Measurements from ENCODE around the gene LAMC3.

The LAMC3 gene

DNA sequence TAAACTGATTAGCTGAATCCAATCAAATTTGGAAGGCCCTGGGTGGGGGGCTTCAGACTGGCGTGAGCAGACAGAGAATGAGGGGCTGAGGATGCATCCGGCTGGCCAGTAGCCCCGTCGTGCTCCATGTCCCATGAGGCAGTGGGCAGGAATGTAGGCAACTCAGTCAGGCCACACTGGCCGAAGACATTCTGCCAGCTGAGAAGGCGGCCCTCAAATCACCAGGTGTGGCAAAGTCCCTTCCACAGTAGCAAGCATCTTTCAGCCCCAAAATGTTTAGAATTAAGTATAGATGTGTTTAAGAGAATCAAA lies 25.7 kb upstream of the LAMC3 start:
- no peak overlapping the region for H3K4me3 Mint-ChIP-seq

DNA sequence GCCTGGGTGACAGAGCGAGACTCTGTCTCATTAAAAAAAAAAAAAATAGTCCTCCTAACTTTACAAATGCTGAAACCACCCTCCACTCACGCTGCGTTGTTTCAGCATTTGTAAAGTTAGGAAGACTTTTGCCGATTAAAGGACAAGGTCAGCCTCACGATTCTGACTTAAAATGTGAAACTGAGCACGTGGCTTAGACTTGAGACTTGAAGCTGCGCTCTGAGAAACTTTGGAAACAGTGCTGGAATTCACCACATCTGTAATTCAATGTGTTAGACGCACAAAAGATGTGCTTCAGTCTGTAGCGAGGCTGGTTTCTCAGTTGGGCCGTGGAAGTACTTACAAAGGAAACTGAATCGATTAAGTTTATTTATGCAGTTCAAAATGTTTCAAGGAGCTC lies 25.0 kb upstream of the LAMC3 start:
- Mint-ChIP-seq H3K4me3 (no peak overlapping the region), H3K27me3 (peaks cover 20 to 57% of the 10 kb centered on the region in 2 donors), H3K36me3 (ENCODE audit: insufficient read depth) (peaks cover 5% of the 10 kb centered on the region), H3K27ac (no peak overlapping the region), H3K9me3 (no peaks in the 10 kb centered on the region), H3K4me1 (ENCODE audit: low read depth in 2 of 2) (no peaks in the 10 kb centered on the region)
- DNase-seq (no peak), ATAC-seq (replicated peaks) (no peak)

More for the DNA sequence above, 25.7 kb upstream of the LAMC3 start:
- Mint-ChIP-seq H3K27ac (no peak overlapping the region), H3K4me1 (ENCODE audit: low read depth in 2 of 2) (no peaks in the 10 kb centered on the region), H3K27me3 (peaks cover 20 to 57% of the 10 kb centered on the region in 2 donors), H3K36me3 (ENCODE audit: insufficient read depth) (peaks cover 5% of the 10 kb centered on the region), H3K9me3 (no peaks in the 10 kb centered on the region)
- no peak for DNase-seq
- no peak for ATAC-seq (replicated peaks)

DNA sequence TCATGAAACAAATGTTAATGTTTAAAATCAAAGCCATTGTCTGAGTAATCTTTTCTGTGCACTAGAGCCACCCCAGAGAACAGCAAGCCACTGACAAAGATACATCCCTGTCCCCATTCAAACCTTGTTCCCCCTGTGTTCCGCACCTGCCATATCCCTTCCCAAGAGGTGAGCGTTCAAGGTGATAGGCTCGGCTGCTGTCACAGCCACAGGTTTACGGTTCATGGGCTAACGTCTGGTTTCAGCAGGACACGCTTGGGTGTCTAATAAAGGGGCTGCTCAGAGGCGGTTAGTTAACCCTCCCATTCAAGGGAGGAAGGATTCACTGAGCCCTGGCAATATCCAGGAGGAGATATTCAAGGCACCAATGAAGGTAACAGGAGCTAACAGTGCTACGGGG lies 24.5 kb upstream of the LAMC3 start:
- no peak overlapping the region for H3K27ac Mint-ChIP-seq
- no peaks in the 10 kb centered on the region for H3K9me3 Mint-ChIP-seq
- DNase-seq = no peak
- no peaks in the 10 kb centered on the region for H3K4me1 Mint-ChIP-seq (ENCODE audit: low read depth in 2 of 2)
- peaks cover 20 to 56% of the 10 kb centered on the region in 2 donors for H3K27me3 Mint-ChIP-seq
- no peak for ATAC-seq (replicated peaks)
- H3K4me3 Mint-ChIP-seq = no peak overlapping the region
- peaks cover 5% of the 10 kb centered on the region for H3K36me3 Mint-ChIP-seq (ENCODE audit: insufficient read depth)

DNA sequence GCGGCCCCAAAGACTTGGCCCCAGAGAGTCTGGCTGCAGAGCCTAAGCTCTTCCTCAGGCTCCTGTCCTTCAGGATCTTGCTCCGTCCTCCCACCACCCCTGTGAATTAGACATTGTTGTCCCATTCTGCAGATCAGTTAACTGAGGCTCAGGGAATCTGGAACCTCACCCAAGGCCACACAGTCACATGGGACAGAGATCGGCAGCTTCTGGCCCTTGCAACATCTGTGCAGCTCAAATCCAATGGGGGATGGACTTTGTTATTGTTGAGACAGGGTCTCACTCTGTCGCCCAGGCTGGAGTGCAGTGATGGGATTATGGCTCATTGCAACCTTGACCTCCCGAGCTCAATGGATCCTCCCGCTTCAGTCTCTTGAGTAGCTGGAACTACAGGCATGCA lies 23.9 kb upstream of the LAMC3 start:
- DNase-seq = no peak
- H3K36me3 Mint-ChIP-seq (ENCODE audit: insufficient read depth) = peaks cover 5% of the 10 kb centered on the region
- H3K27me3 Mint-ChIP-seq = peaks cover 19 to 52% of the 10 kb centered on the region in 2 donors
- no peak overlapping the region for H3K27ac Mint-ChIP-seq
- ATAC-seq (replicated peaks) = no peak
- H3K4me3 Mint-ChIP-seq = no peak overlapping the region
- no peaks in the 10 kb centered on the region for H3K4me1 Mint-ChIP-seq (ENCODE audit: low read depth in 2 of 2)
- H3K9me3 Mint-ChIP-seq = no peaks in the 10 kb centered on the region

DNA sequence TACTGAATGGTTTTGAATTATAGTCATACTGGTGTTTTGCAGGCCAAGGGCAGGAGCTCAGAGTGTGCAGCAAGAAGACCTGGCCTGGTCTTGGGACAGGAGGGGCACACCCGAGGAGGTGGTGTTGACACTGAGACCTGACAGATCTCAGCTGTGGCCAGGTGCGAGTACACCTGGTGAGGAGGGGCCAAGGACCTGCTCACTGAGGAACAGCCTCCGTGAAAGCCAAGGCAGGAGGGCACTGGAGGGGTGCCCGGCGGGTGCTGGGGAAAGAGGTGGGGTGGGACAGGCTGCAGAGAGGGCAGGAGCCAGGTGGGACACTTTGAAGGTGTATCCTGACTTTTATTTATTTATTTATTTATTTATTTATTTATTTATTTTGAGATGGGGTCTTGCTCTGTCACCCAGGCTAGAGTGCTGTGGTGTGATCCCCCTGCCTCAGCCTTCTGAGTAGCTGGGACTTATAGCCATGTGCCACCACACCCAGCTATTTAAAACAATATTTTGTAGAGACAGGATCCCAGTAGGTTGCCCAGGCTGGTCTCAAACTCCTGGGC lies 23.3 kb upstream of the LAMC3 start:
- Mint-ChIP-seq H3K4me3 (no peak overlapping the region), H3K4me1 (ENCODE audit: low read depth in 2 of 2) (no peaks in the 10 kb centered on the region), H3K36me3 (ENCODE audit: insufficient read depth) (peaks cover 5% of the 10 kb centered on the region), H3K27ac (no peak overlapping the region), H3K27me3 (peaks cover 17 to 52% of the 10 kb centered on the region in 2 donors), H3K9me3 (no peaks in the 10 kb centered on the region)
- ATAC-seq (replicated peaks) (no peak), DNase-seq (no peak)

DNA sequence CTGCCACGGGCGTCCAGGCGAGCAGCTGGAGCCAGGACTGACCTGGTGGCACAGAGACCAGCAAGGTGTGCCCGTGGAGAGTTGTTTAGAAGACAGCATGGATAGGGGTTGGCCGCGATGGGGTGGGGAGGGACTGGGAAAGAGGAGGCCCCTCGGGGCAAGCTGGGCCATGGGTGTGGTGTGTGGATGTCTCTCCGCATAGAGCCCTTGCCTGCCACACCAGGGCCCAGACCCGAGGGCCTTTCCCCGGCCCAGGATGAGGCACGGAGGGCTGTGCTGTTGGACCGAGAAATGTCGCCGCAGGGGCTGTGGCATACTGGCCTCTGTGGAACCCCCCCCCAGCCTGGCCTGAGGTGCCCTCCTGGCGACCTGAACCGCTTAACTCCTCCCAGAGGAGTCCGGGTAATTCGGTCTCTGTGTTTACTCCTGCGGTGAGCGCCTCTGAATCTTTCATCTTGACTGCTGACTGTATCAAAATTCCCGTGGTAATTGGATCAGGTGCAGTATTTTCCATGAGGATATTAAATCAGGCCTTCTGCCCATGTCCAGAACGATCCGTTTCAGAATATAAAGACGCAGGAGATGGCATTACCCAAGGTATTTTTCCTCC lies 22.5 kb upstream of the LAMC3 start:
- ATAC-seq (replicated peaks) (no peak), DNase-seq (no peak)
- H3K9me3 Mint-ChIP-seq = no peaks in the 10 kb centered on the region
- no peak overlapping the region for H3K27ac Mint-ChIP-seq
- no peak overlapping the region for H3K4me3 Mint-ChIP-seq
- no peaks in the 10 kb centered on the region for H3K4me1 Mint-ChIP-seq (ENCODE audit: low read depth in 2 of 2)
- peaks cover 5% of the 10 kb centered on the region for H3K36me3 Mint-ChIP-seq (ENCODE audit: insufficient read depth)
- H3K27me3 Mint-ChIP-seq = peaks cover 16 to 56% of the 10 kb centered on the region in 2 donors

DNA sequence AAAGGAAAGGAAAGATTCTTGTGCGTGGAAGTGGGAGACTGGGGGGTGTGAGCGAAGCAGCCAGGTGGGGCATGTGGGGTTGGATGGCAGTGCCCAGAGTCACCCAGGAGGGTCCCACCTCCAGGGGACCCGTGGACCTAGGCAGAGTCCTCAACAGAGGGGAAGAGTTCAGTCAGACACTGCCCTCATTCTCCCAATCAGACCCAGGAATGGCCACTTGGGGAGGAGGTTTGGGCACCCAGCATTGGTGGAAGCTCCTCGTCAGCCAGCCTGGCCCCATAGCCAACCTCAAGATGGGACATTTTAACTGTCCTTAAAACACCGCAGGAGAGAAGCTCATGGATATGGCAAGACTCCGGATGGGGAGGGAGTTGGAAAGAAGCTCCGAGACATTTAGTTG lies 21.9 kb upstream of the LAMC3 start:
- Mint-ChIP-seq H3K27ac (no peak overlapping the region), H3K27me3 (peaks cover 16 to 59% of the 10 kb centered on the region in 2 donors), H3K9me3 (no peaks in the 10 kb centered on the region), H3K4me3 (no peak overlapping the region), H3K36me3 (ENCODE audit: insufficient read depth) (peaks cover 5% of the 10 kb centered on the region), H3K4me1 (ENCODE audit: low read depth in 2 of 2) (no peaks in the 10 kb centered on the region)
- no peak for ATAC-seq (replicated peaks)
- DNase-seq = no peak

DNA sequence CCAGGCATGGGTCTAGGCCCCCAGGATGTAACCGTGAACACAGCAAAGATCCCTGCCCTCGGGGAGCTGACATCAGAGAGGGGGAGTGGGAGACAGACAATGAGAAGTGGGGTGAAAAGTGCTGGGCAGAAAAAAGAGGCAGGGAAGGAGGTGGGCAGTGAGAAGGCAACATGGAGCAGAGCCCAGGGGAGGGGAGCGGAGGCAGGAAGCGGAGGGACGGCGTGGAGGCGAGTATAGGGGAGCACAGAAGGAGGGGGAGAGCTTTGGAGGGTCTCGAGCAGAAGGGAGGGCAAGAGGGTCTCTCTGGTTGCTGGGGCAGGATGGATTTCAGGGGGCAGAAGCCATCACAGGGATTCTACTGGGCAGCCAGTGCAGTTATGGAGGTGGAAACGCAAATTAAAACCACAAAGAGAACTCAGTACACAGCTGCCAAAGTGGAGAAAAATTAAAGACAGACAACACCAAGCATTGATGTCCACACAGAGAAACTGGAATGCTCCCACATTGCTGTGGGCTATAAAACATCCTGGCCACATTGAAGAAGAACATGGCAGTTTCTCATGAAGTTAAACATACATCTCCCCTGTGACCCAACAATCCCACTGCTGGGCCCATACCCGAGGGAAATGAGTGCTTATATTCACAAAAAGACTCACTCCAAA lies 21.1 kb upstream of the LAMC3 start:
- DNase-seq = no peak
- Mint-ChIP-seq H3K27ac (no peak overlapping the region), H3K9me3 (no peaks in the 10 kb centered on the region), H3K4me1 (ENCODE audit: low read depth in 2 of 2) (no peaks in the 10 kb centered on the region), H3K36me3 (ENCODE audit: insufficient read depth) (peaks cover 5% of the 10 kb centered on the region), H3K4me3 (no peak overlapping the region), H3K27me3 (peaks cover 16 to 58% of the 10 kb centered on the region in 2 donors)
- ATAC-seq (replicated peaks) = no peak

DNA sequence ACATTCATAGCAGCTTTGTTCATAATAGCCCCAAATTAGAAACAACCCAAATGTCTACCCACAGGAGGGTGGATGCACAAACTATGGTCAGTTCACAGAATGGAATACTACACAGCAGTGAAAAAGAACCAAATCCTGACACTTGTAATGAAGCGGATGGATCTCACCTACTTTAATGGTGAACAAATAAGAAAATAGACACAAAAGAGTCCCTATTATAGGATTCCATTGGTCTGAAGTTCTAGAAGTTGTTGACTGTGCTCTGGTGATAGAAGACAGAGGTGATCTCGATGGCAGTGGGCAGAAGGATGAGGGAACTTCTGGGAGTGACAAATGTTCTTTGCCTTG lies 20.6 kb upstream of the LAMC3 start:
- ATAC-seq (replicated peaks) (no peak), DNase-seq (no peak)
- Mint-ChIP-seq H3K27ac (no peak overlapping the region), H3K9me3 (no peaks in the 10 kb centered on the region), H3K4me3 (no peak overlapping the region), H3K4me1 (ENCODE audit: low read depth in 2 of 2) (no peaks in the 10 kb centered on the region), H3K27me3 (peaks cover 16 to 54% of the 10 kb centered on the region in 2 donors), H3K36me3 (ENCODE audit: insufficient read depth) (peaks cover 5% of the 10 kb centered on the region)

DNA sequence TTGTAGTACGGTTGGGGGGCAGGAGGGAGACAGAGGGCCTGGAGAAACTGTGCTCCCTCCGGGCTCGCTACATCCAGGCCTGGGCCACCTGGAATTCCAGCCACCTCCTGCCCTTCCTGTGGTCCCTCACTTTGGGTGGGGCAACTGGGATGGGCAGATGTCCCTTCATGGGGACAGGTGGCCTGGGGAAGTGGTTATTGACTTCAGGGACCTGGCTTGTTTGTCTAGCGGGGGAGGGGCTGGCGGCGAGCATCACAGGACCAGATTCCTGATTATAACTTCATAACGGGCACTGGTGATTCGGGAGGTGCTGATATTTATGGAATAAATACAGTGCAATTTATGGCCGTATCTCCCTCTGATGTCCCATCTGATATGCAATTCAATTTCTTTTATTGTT lies 20.1 kb upstream of the LAMC3 start:
- H3K4me1 Mint-ChIP-seq (ENCODE audit: low read depth in 2 of 2) = no peaks in the 10 kb centered on the region
- H3K36me3 Mint-ChIP-seq (ENCODE audit: insufficient read depth) = peaks cover 5% of the 10 kb centered on the region
- DNase-seq = no peak
- H3K9me3 Mint-ChIP-seq = no peaks in the 10 kb centered on the region
- ATAC-seq (replicated peaks) = no peak
- H3K27ac Mint-ChIP-seq = no peak overlapping the region
- H3K27me3 Mint-ChIP-seq = peaks cover 16 to 57% of the 10 kb centered on the region in 2 donors
- no peak overlapping the region for H3K4me3 Mint-ChIP-seq

DNA sequence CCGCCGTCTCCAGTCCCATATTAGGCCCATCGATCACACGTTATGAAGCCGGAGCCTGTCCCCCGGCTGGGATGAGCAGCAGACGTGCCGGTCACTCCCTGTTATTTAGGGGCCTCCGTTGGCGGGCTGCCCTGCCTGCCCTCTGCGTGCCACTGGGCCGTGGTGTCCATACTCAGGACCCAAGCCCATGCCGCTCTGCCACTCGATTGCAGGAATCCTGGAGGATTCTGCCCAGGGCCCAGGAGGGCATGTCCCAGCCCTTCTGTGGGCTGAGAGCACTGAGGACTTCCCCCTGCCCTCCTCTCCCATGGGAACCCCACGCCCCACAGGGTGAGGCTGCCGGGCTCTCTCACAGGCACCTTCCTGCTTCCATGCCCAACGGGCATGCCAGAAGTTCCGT lies 19.6 kb upstream of the LAMC3 start:
- ATAC-seq (replicated peaks) (no peak), DNase-seq (no peak)
- no peaks in the 10 kb centered on the region for H3K9me3 Mint-ChIP-seq
- no peak overlapping the region for H3K27ac Mint-ChIP-seq
- H3K4me1 Mint-ChIP-seq (ENCODE audit: low read depth in 2 of 2) = no peaks in the 10 kb centered on the region
- peaks cover 5% of the 10 kb centered on the region for H3K36me3 Mint-ChIP-seq (ENCODE audit: insufficient read depth)
- H3K4me3 Mint-ChIP-seq = no peak overlapping the region
- peaks cover 13 to 57% of the 10 kb centered on the region in 2 donors for H3K27me3 Mint-ChIP-seq

DNA sequence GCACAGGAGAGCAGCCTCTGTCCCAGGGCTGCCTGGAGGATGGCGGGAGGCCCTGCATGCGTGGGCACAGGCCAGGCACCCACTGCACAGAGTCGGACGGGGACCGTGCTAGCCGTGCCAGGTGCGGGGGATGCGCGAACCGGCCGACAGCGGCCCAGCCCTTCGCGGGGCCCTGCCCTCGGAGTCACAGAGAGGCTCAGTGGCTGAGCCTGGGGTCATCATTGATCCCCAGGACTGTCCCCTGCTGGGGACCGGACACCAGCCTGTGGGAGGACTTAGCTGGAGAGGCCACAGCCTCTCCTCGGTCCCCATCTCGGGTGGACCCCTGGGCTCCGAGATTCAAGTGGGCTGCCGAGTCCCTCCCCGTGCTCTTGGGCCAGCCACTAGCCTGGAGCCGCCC lies 19.1 kb upstream of the LAMC3 start:
- no peak overlapping the region for H3K4me3 Mint-ChIP-seq
- H3K9me3 Mint-ChIP-seq = no peaks in the 10 kb centered on the region
- peaks cover 10 to 57% of the 10 kb centered on the region in 2 donors for H3K27me3 Mint-ChIP-seq
- H3K36me3 Mint-ChIP-seq (ENCODE audit: insufficient read depth) = peaks cover 5% of the 10 kb centered on the region
- no peak for DNase-seq
- H3K4me1 Mint-ChIP-seq (ENCODE audit: low read depth in 2 of 2) = peaks cover 0 to 2% of the 10 kb centered on the region in 2 donors
- H3K27ac Mint-ChIP-seq = no peak overlapping the region
- no peak for ATAC-seq (replicated peaks)

DNA sequence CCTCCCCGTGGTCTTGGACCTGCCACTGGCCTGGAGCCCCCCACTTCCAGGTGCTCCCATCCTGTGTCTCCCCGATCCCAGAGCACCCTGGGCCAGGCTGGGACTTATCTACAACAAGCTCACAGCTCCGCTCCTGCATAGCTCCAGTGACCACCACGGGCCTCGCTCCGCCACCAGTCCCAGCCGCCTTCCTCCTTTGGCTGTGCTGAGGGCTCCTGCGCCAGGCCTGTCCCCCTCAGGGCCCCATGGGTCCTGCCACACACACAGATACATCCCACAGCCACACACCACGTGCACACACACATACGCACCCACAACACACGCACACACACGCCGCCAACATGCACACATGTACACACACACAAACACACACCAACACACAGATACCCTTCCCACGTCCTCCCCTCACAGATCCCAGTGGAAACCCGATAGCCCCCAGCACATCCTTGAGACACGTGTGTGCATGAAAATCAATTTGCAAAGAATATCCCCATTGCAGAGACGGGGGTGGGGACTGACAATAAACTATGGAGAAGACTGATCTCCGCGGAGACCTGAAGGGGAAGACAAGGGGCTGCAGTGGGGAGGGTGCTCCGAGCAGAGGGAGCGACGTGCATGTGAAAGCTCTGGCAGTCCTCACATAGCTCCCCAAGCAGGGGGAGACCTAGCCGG lies 18.5 kb upstream of the LAMC3 start:
- H3K36me3 Mint-ChIP-seq (ENCODE audit: insufficient read depth) = peaks cover 5% of the 10 kb centered on the region

More for the DNA sequence above, 18.5 kb upstream of the LAMC3 start:
- no peak overlapping the region for H3K4me3 Mint-ChIP-seq
- no peaks in the 10 kb centered on the region for H3K9me3 Mint-ChIP-seq
- H3K27ac Mint-ChIP-seq = no peak overlapping the region
- peaks cover 10 to 58% of the 10 kb centered on the region in 2 donors for H3K27me3 Mint-ChIP-seq
- H3K4me1 Mint-ChIP-seq (ENCODE audit: low read depth in 2 of 2) = peaks cover 0 to 7% of the 10 kb centered on the region in 2 donors
- no peak for DNase-seq
- ATAC-seq (replicated peaks) = no peak

Measured in effector memory CD8-positive, alpha-beta T cell (primary cell).